Mononuclear cell (primary cell): Measurements from ENCODE around the gene THSD4. TPM values are rescaled to one million over a fixed set of nuclear protein-coding genes. Genes with fewer than 3 reads are reported as not detected.

Experiments used
- H3K27me3 ChIP-seq: 2 replicates; pipeline ENCODE4 v1.6.0; 2011; ENCODE audit warnings: low read length, control low read depth; ENCODE audit not compliant: insufficient read depth
- H3K4me1 ChIP-seq: 2 replicates; pipeline ENCODE4 v1.5.1; 2011; ENCODE audit warnings: mild to moderate bottlenecking, low read length, control low read depth; ENCODE audit not compliant: insufficient read depth
- H3K4me3 ChIP-seq: 2 replicates; pipeline ENCODE4 v1.5.1; 2011; ENCODE audit warnings: mild to moderate bottlenecking, low read length, moderate library complexity
- H3K9me3 ChIP-seq: 2 replicates; pipeline ENCODE4 v1.5.1; 2011; ENCODE audit warnings: low read depth, mild to moderate bottlenecking, control low read depth, low read length
- total RNA-seq: library from RNA; depleted of rRNA; stranded (reverse); fragments of >200 nt; gene quantifications from one replicate; pipeline ENCODE4 v1.2.3, GENCODE V29; 2012

The THSD4 gene
- total RNA-seq, 1 donor: 0.10 TPM

DNA sequence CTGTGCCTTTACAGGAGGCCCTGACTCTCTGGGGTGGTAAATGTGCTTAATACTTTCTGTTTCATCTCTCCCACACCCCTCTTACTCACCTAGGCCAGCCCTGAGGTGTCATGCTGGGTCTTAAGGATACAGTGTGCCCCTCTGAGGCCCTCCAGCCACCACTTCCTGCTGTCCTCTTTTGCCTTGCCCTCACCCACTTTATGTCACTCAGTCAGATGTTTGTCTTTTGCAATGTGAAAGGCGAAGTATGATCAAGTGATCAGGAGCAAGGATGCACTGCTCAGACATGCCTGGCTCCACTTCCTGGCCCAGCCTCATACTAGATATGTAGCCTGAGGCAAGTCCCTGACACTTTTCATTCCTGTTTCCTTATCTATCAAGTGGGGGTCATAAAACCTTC, 356.1 kb downstream of the THSD4 start:
- Histone ChIP-seq H3K4me1 (no peaks in the 10 kb centered on the region), H3K27me3 (no peaks in the 10 kb centered on the region), H3K4me3 (no peak overlapping the region), H3K9me3 (no peaks in the 10 kb centered on the region)

DNA sequence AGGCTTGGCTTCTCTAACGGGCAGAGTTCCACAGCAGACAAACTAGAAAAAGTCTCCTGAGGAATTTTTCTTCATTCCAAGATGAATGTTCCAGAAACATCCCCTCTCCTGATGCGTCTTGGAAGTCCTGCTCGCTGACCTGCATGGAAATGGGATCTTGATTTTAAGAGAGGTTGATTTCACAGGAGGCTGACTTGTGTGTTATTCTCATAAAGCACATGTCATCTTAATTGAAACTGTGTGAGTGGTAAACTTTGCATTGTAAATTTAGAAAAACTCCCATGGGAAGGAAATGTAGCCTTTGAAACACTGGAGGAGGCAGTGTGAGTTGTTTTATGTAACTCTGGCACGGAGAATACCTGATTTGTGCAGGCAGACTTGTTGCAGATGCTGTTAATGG, 357.3 kb downstream of the THSD4 start:
- no peaks in the 10 kb centered on the region for H3K4me1 ChIP-seq
- no peaks in the 10 kb centered on the region for H3K27me3 ChIP-seq
- H3K4me3 ChIP-seq: no peak overlapping the region
- H3K9me3 ChIP-seq: no peaks in the 10 kb centered on the region

DNA sequence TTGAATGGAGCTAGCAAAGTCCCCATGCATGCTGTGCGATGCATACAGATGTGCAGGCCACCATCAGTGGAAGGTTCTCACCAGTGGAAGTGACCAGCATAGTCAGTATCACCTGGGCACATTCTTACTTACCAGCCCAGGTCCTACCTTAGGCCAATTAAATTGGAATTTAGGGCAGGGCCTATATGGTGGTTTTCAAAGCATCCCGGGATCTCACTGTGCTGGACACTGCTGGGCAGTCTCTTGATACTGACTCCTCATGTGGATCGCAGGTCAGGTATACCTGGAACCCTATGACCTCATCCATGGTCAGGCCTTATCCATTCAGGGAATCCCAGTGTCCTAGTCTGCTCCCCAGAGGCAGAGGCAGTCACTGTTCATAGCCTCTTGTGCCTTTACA, 358.5 kb downstream of the THSD4 start:
- no peaks in the 10 kb centered on the region for H3K9me3 ChIP-seq
- H3K27me3 ChIP-seq: no peaks in the 10 kb centered on the region
- no peaks in the 10 kb centered on the region for H3K4me1 ChIP-seq
- no peak overlapping the region for H3K4me3 ChIP-seq

GRCh38 chr15:71476823-71477222, 361.6 kb downstream of the THSD4 start:
- H3K4me1 ChIP-seq: no peaks in the 10 kb centered on the region
- H3K4me3 ChIP-seq: no peak overlapping the region
- no peaks in the 10 kb centered on the region for H3K27me3 ChIP-seq
- H3K9me3 ChIP-seq: no peaks in the 10 kb centered on the region

DNA sequence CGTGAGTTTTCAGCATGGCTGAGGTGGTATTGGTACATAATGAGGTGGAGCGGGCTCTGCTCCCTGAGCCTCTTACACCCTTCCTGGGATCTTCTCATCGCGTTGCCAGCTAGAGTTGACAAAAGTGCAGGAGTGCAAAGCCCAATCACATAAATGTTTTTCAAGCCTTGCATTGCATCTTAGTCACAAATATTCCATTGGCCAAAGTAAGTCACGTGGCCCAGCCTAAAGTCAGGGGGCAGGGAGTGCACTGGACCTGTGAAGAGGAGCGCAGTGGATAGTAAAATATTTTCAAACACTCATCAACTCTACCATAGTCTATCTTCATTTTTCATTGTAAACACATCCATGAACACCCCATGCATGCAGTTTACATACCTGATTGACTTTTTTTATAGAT, 365.3 kb downstream of the THSD4 start:
- Histone ChIP-seq H3K4me1 (no peaks in the 10 kb centered on the region), H3K27me3 (no peaks in the 10 kb centered on the region), H3K9me3 (no peaks in the 10 kb centered on the region), H3K4me3 (no peak overlapping the region)

- H3K9me3 ChIP-seq: no peaks in the 10 kb centered on the region
- H3K27me3 ChIP-seq: no peaks in the 10 kb centered on the region
- H3K4me1 ChIP-seq: no peaks in the 10 kb centered on the region
- no peak overlapping the region for H3K4me3 ChIP-seq
These were observed 368.8 kb downstream of the THSD4 start for GRCh38 chr15:71484080-71484479.

DNA sequence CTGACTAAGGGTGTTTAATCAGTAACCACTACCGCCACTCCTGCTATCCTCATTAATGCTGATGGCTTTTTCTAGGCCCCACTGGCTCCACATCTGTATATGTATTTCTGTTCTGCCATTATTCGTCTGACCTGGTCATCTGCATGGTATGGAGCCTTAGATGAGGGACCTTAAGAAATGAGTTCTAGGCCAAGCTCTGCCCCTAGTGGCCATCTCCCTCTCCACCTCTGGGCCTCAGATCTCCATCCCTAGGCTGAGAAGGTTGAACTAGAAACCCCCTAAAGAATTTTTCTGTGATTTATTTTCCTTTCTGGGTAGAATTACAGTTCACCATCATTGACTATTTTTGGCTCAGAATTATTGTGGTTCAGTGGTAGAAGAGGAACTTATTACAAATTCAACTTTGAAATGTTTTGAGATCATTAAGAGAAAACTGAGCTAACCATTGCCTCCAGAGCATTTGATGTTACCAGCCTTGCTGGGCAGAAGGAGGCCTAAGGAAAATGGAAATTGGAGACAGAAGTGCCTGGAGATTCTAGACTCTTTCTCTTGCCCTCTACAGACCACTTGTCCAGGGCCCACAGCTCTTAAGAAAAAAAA, 369.9 kb downstream of the THSD4 start:
- no peaks in the 10 kb centered on the region for H3K27me3 ChIP-seq
- H3K4me3 ChIP-seq: no peak overlapping the region
- no peaks in the 10 kb centered on the region for H3K4me1 ChIP-seq
- H3K9me3 ChIP-seq: no peaks in the 10 kb centered on the region

- Histone ChIP-seq H3K4me1 (no peaks in the 10 kb centered on the region), H3K27me3 (no peaks in the 10 kb centered on the region), H3K9me3 (no peaks in the 10 kb centered on the region), H3K4me3 (no peak overlapping the region)
These were observed 374.3 kb downstream of the THSD4 start for GRCh38 chr15:71489570-71489969.

- H3K4me1 ChIP-seq: no peaks in the 10 kb centered on the region
- no peaks in the 10 kb centered on the region for H3K27me3 ChIP-seq
- no peak overlapping the region for H3K4me3 ChIP-seq
- H3K9me3 ChIP-seq: no peaks in the 10 kb centered on the region
These were observed 378.3 kb downstream of the THSD4 start for GRCh38 chr15:71493526-71493925.

- H3K27me3 ChIP-seq: no peaks in the 10 kb centered on the region
- no peaks in the 10 kb centered on the region for H3K9me3 ChIP-seq
- H3K4me3 ChIP-seq: no peak overlapping the region
- no peaks in the 10 kb centered on the region for H3K4me1 ChIP-seq
These were observed 379.5 kb downstream of the THSD4 start for GRCh38 chr15:71494563-71495397.

GRCh38 chr15:71495398-71495780, 380.1 kb downstream of the THSD4 start:
- no peaks in the 10 kb centered on the region for H3K4me1 ChIP-seq
- no peaks in the 10 kb centered on the region for H3K9me3 ChIP-seq
- H3K4me3 ChIP-seq: no peak overlapping the region
- no peaks in the 10 kb centered on the region for H3K27me3 ChIP-seq

DNA sequence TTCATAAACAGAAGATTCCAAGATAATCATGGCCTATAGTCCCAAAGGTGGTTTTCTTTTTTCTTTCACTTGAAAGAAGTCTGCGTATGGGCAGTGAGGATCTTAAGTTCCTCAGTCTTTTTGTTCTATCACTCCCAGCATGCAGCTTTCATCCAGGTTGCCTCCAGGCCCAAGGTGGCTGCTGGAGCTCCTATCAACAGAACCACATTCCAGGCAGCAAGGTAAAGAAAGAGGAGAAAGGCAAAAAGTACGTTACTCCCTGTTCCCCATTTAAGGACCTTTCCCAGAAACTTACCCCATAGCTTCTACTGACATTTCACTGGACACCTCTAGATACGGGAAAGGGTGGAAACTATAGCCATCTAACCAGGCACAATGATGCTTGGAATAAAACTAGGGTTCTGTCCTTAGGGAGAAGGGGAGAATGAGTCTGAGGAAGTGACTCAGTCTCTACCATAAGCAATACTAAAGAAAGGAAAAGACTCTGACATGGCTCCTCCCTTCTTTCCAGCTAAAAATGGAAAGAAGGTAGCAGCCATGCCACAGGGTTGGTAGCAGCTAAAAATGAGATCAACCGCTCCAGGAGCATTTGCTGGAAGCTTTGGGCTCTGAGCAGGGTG, 381.2 kb downstream of the THSD4 start:
- Histone ChIP-seq H3K4me1 (no peaks in the 10 kb centered on the region), H3K4me3 (no peak overlapping the region), H3K9me3 (no peaks in the 10 kb centered on the region), H3K27me3 (peaks cover 3% of the 10 kb centered on the region)

GRCh38 chr15:71501344-71502076, 386.2 kb downstream of the THSD4 start:
- peaks cover 4% of the 10 kb centered on the region for H3K27me3 ChIP-seq
- H3K9me3 ChIP-seq: no peaks in the 10 kb centered on the region
- no peaks in the 10 kb centered on the region for H3K4me1 ChIP-seq
- no peak overlapping the region for H3K4me3 ChIP-seq

- Histone ChIP-seq H3K9me3 (no peaks in the 10 kb centered on the region), H3K27me3 (peaks cover 4% of the 10 kb centered on the region), H3K4me1 (no peaks in the 10 kb centered on the region), H3K4me3 (no peak overlapping the region)
These were observed 386.8 kb downstream of the THSD4 start for GRCh38 chr15:71502077-71502432.

DNA sequence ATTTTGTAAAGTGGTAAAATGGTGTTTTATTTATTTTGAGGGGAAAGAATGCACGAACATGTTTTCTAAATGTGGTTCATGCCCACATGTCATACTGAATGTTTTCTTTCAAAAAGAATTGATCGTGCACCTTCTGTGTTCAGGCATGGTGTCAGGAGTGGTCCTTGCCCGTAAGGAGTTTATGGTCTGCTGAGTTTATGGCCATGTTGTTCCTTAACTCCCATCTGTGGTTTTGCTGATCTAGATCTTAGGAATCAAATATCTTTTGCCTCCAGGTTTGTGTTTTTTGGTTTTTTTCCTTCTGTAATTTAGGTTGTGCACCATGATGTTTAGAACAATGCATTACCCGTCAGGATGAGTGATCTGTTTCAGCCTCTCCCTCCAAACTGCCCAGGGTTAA, 390.7 kb downstream of the THSD4 start:
- Histone ChIP-seq H3K27me3 (peaks cover 4% of the 10 kb centered on the region), H3K4me3 (no peak overlapping the region), H3K9me3 (no peaks in the 10 kb centered on the region), H3K4me1 (no peaks in the 10 kb centered on the region)
